K562 (cell line): ENCODE measurements around the gene ACADVL. TPM values are rescaled to one million over a fixed set of nuclear protein-coding genes. Genes with fewer than 3 reads are reported as not detected.

Experiments
- CHD1 ChIP-seq: fragments of 200-600 bp; sonication (generic); IDR thresholded peaks from one replicate; pipeline ENCODE4 v1.6.1; 2012; ENCODE audit warnings: mild to moderate bottlenecking, moderate library complexity, low read length, inconsistent platforms
- CTCF ChIP-seq, 3 experiments: IDR thresholded peaks in 2 of 3; conservative IDR thresholded peaks in 1 of 3; 2 replicates each; pipeline ENCODE4 v1.5.1; 2011 to 2012; ENCODE audit warnings: low read length in 3 of 3, mild to moderate bottlenecking in 3 of 3, control low read depth in 2 of 3, improper control_type of control experiment in 1 of 3, inconsistent platforms in 1 of 3, low read depth in 1 of 3, mixed read lengths in 1 of 3, moderate library complexity in 1 of 3; ENCODE audit not compliant: insufficient read depth in 2 of 3
- FOXA3 ChIP-seq, 2 experiments: fragments of 450-650 bp in 1 of 2; sonication (generic) in 1 of 2; formaldehyde crosslinking; IDR thresholded peaks in 1 of 2; conservative IDR thresholded peaks in 1 of 2; 2 replicates each; pipeline versions ENCODE4 v1.4.0 to v1.8.0; 2020 to 2022; ENCODE audit warnings: mild to moderate bottlenecking in 2 of 2, missing genetic modification reagents in 1 of 2
- GABPA ChIP-seq: fragments of 200-800 bp; sonication (Bioruptor generic); conservative IDR thresholded peaks from 2 replicates; pipeline ENCODE4 v1.6.1; 2016; ENCODE audit warnings: low read depth, missing genetic modification characterization, missing compliant biosample characterization
- GATAD2B ChIP-seq: fragments of 450-650 bp; IDR thresholded peaks from 2 replicates; pipeline ENCODE4 v1.6.1; 2017; ENCODE audit warnings: mild to moderate bottlenecking, borderline replicate concordance
- KAT7 ChIP-seq: sonication (generic); formaldehyde crosslinking; IDR thresholded peaks from 2 replicates; pipeline ENCODE4 v1.8.0; 2022; ENCODE audit warnings: missing genetic modification reagents, mild to moderate bottlenecking, borderline replicate concordance
- MBD1 ChIP-seq: fragments of 250-450 bp; sonication (Bioruptor Pico); IDR thresholded peaks from 2 replicates; pipeline ENCODE4 v1.8.0; 2022; ENCODE audit warnings: inconsistent platforms
- NCOA4 ChIP-seq: fragments of 450-650 bp; IDR thresholded peaks from 2 replicates; pipeline ENCODE4 v1.6.1; 2018; ENCODE audit warnings: mild to moderate bottlenecking; ENCODE audit not compliant: partially characterized antibody
- NR2C1 ChIP-seq, 2 experiments: fragments of 450-650 bp; IDR thresholded peaks; 2 replicates each; pipeline ENCODE4 v1.6.1; 2017; ENCODE audit warnings: mild to moderate bottlenecking in 2 of 2, antibody characterized with exemption in 1 of 2, inconsistent platforms in 1 of 2, missing compliant biosample characterization in 1 of 2, missing genetic modification characterization in 1 of 2
- SRSF1 ChIP-seq: fragments of 200-400 bp; formaldehyde crosslinking; IDR thresholded peaks from 2 replicates; pipeline ENCODE4 v1.6.1; 2017; ENCODE audit warnings: mild to moderate bottlenecking, low read depth, low read length, moderate library complexity
- ZBTB7A ChIP-seq: IDR thresholded peaks from 2 replicates; pipeline ENCODE4 v1.6.1; 2011; ENCODE audit warnings: low read depth, mild to moderate bottlenecking, low read length, moderate library complexity, borderline replicate concordance; ENCODE audit not compliant: control insufficient read depth
- polyA plus RNA-seq, 8 experiments: library from polyadenylated mRNA; depleted of rRNA in 4 of 8; stranded (reverse) in 5 of 8; unstranded in 3 of 8; fragments of >200 nt; fragmentation: Nextera tagmentation in 2 of 8; fragmentation: Illumina TruSeq in 1 of 8; extraction: Ambion mirVana in 2 of 8; extraction: Trizol in 1 of 8; gene quantifications; 2 replicates each; pipeline versions ENCODE4 v1.2.1 to v1.2.3, GENCODE V29; 2011 to 2014; ENCODE audit warnings: inconsistent platforms in 1 of 8, missing spikeins in 1 of 8
- total RNA-seq, 7 experiments: library from RNA; depleted of rRNA in 6 of 7; stranded (reverse); fragments of >200 nt in 6 of 7; fragmentation: Illumina TruSeq in 2 of 7; extraction: Trizol in 2 of 7; gene quantifications; 2 replicates each; pipeline versions ENCODE4 v1.2.1 to v1.2.3, GENCODE V29; 2011 to 2021; ENCODE audit warnings: low replicate concordance in 1 of 7
- TF ChIP-seq, protein P1 (sequence below): sonication (generic); formaldehyde crosslinking; IDR thresholded peaks from 2 replicates; pipeline ENCODE4 v1.8.1; 2023; ENCODE audit warnings: mild to moderate bottlenecking, missing genetic modification reagents
- TF ChIP-seq, protein P2 (sequence below): IDR thresholded peaks from 2 replicates; pipeline ENCODE4 v1.6.1; 2011; ENCODE audit warnings: borderline replicate concordance, low read depth, mild to moderate bottlenecking, moderate library complexity, low read length; ENCODE audit not compliant: insufficient read depth, poor library complexity, severe bottlenecking
- TF ChIP-seq, protein P3 (sequence below): fragments of 250-450 bp; sonication (Bioruptor Pico); IDR thresholded peaks from 2 replicates; pipeline ENCODE4 v1.5.1; 2021; ENCODE audit warnings: mild to moderate bottlenecking

ACADVL gene
- total and polyA plus RNA-seq, 9 of the 15 experiments (the other 6 are each of a cell fraction or from before 2014, with no cell fraction given) = 25.5 to 449 (median 214) TPM

DNA sequence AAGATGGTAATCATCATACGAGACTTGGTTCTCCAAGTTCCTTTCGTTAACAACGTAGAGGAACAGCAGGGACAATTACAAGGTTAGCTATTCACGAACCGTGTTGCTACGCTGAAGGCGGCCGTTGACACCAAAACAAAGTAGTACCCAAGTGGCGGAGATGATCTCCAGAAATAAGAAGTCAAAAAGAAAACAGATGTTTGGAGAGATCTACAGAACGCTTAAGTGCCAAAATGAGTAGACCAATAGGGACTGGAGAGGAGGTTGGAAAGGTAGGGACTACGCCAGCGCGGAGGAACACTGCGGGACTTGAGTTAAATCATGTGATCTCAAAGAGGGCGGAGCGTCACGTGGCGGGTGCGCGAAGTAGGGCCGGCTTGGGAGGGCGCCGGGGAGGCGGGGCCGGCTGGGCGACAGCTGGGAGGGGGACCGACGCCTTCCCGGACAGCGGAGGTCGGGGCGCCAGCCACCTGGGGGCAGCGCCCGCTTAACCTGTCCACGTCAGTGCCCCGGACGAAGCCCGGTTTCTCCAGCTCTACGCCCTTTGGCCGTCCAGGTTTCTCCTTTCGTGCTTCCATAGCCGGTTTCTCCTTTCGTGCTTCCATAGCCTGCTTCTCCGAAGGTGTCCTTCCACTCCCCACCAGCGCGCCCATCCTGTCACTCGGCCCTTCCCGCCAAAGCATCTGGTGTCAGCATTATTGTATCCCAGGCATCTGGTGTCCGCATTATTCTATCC, 23.1 kb downstream of the ACADVL start (continued):
- TF ChIP-seq, protein P1, sequence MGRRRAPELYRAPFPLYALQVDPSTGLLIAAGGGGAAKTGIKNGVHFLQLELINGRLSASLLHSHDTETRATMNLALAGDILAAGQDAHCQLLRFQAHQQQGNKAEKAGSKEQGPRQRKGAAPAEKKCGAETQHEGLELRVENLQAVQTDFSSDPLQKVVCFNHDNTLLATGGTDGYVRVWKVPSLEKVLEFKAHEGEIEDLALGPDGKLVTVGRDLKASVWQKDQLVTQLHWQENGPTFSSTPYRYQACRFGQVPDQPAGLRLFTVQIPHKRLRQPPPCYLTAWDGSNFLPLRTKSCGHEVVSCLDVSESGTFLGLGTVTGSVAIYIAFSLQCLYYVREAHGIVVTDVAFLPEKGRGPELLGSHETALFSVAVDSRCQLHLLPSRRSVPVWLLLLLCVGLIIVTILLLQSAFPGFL = no peak
- peak; percentile 40; the same call in 1 of the 2 replicates for TF ChIP-seq KAT7 (CRISPR knock-in tag)
- TF ChIP-seq ZBTB7A = peak; percentile 48; the same call in 1 of the 2 replicates
- no peak for TF ChIP-seq CHD1
- no peak for TF ChIP-seq GABPA
- no peak for TF ChIP-seq FOXA3 (CRISPR knock-in tag; conservative IDR thresholded peaks at IDR 0.05 in 1 of 2, IDR thresholded peaks at IDR 0.05 in 1 of 2)
- peak; percentile 70; the same call in 1 of the 2 replicates for TF ChIP-seq NR2C1 (IDR thresholded peaks at IDR 0.05)
- no peak for TF ChIP-seq NR2C1 (tag; IDR thresholded peaks at IDR 0.05)
- TF ChIP-seq MBD1 (CRISPR knock-in tag) = no peak
- TF ChIP-seq CTCF (IDR thresholded peaks at IDR 0.05 in 2 of 3, conservative IDR thresholded peaks at IDR 0.05 in 1 of 3; ENCODE audit: insufficient read depth in 2 of 3, low read depth in 1 of 3, low read length in 3 of 3) = peak in 2 of 3 experiments; percentile 8 to 12; a peak in 1 of 6 replicates
- TF ChIP-seq NCOA4 = no peak
- TF ChIP-seq, protein P2, sequence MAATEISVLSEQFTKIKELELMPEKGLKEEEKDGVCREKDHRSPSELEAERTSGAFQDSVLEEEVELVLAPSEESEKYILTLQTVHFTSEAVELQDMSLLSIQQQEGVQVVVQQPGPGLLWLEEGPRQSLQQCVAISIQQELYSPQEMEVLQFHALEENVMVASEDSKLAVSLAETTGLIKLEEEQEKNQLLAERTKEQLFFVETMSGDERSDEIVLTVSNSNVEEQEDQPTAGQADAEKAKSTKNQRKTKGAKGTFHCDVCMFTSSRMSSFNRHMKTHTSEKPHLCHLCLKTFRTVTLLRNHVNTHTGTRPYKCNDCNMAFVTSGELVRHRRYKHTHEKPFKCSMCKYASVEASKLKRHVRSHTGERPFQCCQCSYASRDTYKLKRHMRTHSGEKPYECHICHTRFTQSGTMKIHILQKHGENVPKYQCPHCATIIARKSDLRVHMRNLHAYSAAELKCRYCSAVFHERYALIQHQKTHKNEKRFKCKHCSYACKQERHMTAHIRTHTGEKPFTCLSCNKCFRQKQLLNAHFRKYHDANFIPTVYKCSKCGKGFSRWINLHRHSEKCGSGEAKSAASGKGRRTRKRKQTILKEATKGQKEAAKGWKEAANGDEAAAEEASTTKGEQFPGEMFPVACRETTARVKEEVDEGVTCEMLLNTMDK = no peak
- no peak for TF ChIP-seq SRSF1
- no peak for TF ChIP-seq GATAD2B
- TF ChIP-seq, protein P3, sequence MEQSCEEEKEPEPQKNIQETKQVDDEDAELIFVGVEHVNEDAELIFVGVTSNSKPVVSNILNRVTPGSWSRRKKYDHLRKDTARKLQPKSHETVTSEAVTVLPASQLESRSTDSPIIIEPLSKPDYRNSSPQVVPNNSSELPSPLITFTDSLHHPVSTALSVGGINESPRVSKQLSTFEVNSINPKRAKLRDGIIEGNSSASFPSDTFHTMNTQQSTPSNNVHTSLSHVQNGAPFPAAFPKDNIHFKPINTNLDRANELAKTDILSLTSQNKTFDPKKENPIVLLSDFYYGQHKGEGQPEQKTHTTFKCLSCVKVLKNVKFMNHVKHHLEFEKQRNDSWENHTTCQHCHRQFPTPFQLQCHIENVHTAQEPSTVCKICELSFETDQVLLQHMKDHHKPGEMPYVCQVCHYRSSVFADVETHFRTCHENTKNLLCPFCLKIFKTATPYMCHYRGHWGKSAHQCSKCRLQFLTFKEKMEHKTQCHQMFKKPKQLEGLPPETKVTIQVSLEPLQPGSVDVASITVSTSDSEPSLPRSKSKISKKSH = 0 out of 2 replicates have a peak, but pooled peaks have one; percentile 40
